ENCODE measurements around the gene TPCN1.
A peak's percentile ranks its signal among the peaks of the same experiment; 100 is the strongest.
"Not testable (repeated sequence)": the region's sequence is repeated elsewhere in the genome, so short reads cannot be mapped to it uniquely, and the experiment has no call there.

TPCN1 gene

DNA sequence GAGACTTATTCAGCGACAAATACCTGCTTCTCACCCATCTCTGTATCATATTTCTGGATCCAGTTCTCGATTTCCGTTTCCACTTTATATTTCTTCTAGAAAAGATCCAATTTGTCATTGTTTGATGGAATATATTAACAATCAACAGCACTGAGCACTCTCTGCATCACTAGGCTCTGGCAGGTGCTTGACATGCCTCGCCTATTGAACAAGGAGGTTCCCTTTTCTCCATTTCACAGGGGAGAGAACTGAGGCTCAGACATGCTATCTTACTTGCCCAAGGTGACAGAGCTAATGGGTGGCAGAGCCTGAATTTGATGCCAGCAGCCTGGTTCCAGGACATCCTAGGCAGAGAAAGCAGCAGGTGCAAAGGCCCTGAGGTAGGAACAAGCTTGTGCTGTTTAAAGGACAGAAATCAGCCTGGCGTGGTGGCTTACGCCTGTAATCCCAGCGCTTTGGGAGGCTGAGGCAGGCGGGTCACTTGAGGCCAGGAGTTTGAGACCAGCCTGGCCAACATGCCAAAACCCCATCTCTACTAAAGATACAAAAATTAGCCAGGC lies 23.7 kb upstream of the TPCN1 start:
- DNase-seq, result no peak

DNA sequence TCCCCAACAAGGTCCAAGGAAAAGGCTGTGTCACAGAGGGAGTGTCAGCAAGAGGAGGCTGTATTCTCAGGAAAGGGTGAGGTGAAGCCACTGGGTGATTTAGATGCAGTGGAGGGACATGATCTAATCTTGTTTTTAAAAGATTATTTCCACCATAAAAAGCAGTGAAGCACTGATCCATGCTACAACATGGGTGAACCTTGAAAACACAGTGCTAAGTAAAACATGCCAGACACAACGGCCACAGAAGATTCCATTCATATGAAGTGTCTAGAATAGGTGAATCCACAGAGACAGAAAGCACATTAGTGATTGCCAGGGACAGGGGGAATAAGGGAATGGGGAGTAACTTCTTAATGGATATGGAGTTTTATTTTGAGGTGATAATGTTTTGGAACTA lies 23.0 kb upstream of the TPCN1 start:
- no peak for DNase-seq

DNA sequence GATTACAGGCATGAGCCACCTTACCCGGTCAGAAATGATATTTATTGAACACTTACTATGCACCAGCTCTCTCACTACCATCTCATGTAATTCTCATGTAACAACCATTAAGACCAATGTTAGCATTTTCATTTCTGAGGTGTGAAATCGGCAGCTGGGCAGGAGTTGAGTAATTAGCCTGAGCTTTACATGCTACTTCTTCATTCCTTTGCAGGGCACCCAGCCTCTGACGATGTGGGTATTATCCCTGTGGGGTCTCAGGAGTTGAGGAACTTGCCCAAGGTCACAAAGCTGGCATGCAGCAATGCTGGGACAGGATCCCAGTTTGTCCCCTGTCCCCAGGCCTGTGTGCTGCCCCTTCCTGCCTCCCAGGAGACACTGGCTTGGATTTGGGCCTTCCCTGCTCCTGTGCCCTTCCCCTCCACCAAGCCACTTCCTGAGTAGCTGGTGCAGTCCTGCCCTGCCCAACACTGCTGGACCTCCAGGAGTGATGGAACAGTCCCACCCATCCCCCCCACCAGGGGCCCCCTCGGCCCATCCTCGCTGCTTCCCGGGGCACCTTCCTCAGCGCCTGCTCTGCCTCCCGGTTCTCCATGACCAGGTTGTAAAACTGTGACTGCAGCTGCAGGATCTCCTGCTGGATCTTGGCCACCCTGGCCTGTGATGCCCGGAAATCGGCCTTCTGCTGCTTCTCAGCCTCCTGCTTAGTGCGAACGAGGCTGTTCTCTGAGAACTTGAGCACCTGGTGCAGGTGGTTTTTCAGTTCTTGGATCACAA lies 21.1 kb upstream of the TPCN1 start:
- DNase-seq, result no peak

DNA sequence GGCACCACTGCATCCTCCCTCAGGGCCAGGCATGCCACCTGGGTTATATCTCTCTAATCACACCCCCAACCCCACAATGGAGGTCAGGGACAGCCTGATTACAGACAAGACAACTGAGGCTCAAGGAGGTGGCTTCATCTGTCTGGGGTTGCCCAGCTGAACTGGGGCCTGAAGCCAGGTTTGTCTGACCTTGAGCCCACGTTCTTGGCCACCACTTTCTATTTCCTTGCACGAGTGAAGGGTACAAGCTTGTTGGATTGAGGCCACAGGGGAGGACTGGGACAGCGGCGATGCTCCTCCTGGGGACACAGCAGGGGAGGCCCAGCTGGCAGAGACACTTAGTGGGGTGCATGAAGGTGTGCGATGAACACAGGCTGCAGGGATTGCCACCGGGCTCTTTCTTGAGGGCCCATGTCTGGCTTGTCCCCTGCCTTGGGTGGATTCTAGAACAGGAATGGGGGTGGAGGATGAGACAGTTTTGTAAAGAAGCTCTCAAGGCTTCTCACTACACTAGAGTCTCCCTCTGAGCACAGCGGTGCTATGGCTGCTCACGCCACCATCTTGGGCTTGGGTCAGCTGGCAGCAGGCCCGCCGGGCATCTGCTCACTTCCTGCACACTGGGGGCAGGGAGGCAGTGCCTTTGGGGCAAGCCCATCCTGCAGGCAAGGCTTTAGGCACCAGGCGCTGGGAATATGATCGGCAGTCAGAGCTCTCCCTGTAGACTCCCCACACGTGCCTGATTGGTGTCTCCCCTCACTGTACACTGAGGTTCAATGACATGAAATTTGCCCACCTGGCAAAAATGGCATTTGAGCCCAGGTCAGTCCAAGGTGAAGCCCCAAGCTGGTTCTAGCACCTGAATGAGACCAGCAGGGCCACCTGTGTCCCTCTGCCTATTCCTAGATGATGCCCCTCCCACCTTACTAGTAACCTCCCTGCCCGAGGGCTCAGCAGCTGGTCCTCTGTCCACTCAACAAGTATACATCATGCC lies 19.8 kb upstream of the TPCN1 start:
- DNase-seq, result no peak

DNA sequence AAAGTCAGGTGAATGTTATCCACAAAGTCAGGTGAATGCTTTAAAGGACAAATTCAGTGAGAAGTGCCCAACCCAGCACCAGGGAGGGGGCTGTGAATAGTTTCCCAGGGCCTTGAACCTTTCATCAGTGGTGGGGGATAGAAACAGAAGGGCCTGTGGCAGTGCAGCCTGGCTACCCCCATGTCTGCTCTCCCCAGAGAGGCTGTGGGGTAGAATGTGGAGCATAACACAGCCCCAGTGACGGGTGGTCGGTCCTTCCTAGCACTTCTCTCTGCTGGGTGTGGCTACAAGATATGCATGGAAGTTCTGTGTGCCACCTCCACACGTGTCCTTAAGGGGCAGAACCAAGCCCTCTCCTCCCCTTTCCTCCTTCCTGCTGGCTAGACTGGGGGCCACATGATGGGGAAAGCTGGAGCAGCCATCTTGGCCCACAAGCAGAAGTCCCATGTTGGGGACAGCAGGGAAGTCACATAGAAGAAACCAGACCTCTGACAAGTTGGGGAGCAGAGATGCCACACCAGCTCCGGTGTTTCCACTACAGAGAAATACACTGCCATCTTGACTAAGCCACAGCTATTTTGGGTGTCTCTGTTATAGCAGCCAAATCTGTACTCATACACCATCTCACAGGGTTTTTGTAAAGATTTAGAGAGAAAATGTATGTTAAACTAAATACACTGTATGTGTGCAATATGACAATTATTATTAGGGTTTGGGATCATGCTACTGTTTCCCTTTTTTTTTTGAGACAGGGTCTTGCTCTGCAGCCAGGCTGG lies 18.8 kb upstream of the TPCN1 start:
- DNase-seq, result no peak

DNA sequence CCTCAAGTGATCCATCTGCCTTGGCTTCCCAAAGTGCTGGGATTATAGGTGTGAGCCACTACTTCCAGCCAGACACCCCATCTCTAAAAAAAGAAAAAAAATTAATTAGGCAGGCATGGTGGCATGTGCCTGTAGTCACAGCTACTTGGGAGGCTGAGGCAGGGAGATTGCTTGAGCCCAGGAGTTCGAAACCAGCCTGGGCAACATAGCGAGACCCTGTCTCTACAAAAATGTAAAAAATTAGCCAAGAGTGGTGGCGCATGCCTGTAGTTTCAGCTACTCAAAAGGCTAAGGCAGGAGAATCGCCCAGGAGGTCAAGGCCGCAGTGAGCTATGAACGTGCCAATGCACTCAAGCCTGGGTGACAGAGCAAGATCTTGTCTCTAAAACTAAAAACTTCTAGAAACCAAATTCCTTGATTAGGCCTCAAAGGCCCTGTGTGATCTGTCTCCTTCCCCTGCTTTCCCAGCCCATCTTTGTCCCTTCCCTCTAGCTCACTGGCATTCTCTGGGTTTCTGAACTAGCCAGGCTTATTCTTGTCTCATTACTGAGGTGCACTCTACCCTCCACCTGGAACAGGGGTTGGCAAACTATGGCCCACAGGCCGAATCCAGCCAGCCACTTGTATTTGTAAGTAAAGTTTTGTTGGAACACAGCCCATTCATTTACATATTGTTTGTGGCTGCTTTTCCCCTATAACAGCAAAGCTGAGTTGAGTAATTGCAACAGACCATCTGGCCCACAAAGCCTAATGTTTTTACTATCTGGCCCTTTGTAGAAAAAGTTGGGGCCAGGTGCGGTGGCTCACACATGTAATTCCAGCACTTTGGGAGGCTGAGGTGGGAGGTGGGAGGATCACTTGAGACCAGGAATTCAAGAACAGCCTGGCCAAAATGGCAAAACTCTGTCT lies 17.2 kb upstream of the TPCN1 start:
- no peak for DNase-seq

DNA sequence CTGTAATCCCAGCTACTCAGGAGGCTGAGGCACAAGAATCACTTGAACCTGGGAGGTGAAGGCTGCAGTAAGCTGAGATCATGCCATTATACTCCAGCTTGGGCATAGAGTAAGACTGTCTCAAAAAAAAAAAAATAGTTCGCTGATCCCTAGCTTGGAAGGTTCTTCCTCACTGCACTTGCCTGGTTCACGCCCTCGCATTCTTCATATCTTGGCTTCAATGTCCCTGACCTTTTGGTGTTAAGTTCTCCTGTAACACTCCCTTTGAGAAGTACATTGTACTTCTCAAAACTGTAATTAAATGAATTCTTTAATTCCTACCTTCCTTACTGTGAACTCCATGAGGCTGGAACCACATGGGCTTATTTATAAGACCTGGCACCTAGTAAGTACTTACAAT lies 16.5 kb upstream of the TPCN1 start:
- DNase-seq, result no peak

DNA sequence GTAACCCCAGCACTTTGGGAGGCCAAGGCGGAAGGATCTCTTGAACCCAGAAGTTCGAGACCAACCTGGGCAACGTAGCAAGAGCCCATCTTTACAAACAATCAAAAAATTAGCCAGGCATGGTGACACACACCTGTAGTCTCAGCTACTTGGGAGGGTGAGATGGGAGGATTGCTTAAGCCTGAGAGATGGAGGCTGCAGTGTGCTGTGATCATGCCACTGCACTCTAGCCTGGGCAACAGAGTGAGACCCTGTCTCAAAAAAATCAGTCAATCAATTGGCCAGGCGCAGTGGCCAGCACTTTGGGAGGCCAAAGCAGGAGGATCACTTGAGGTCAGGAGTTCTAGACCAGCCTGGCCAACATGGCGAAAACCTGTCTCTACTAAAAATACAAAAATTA lies 14.5 kb upstream of the TPCN1 start:
- DNase-seq, result not testable (repeated sequence)

DNA sequence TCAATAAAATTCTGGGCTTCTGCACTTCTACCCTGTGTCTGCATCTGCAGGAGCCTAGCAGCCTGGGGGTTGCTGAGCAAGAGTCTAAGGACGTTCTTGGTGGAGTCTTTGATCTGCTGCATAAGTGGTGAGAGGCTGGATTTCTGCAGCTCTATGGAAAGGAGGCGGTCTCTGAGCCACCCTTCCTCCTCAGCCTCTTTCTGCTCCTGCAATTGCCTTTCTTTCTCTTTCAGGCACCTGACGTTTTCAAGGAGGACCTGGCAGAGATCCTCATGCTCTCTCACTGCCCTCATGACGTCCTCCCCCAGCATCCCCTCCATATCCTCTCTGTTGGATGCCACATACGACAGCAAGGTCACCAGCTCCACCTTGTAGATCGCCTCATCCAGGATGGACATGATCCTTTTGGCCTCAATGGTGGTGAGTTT lies 13.6 kb upstream of the TPCN1 start:
- DNase-seq, result no peak

DNA sequence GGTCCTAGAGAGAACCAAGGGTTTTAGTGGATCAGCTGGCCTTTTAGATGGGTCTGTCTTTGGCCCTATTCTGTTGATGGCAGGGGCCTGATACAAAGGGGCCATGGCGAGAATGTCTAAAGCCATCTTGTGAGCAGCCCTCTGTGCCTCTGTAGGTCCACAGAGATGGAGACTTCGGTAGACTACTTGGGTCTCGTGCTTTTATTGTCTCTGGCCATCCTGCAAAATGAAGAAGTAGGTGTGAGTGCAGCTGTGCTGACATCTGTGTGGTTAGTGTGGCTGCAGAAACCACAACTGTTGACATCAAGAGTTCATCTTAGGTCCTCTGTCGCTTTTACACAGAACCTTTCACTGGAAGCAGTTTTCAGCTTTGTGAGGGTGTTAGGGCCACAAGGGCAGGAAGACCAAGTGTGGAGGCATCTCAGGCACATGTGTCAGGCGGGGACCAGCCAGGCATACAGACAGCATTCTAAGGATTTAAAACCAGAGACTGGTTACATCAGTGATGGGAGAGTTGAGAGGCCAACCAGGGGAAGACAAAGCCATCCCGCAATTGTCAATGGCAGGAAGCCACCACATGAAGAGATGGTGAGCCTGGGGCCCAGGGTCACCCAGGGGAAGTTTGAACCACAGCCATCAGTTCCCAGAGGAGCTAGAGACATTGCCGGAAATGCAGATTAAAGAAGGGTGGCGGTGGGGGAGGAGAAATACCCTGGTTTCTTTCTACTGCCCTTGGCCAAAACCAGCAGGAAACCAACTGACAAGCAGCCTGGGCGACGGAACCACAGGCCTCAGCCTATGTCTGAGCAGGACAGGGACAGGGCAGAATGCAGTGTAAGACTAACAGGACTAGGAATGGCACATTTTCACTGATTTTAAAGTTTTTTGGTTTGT lies 13.0 kb upstream of the TPCN1 start:
- no peak for DNase-seq

DNA sequence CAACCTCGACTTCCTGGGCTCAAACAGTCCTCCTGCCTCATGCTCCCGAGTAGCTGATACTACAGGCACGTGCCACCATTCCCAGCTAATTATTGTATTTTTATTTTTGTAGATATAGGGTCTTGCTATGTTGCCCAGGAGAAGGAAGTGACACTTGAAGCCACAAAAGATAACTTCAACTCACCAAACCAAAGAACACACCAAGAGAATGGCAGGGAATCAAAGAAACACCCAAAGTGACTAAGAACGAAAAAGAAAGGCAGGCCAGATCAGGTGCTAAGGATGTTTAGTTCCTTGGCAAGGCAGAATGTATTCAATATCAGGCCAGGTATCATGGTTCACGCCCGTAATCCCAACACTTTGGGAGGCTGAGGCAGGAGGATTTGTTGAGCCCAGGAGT lies 10.1 kb upstream of the TPCN1 start:
- no peak for DNase-seq

DNA sequence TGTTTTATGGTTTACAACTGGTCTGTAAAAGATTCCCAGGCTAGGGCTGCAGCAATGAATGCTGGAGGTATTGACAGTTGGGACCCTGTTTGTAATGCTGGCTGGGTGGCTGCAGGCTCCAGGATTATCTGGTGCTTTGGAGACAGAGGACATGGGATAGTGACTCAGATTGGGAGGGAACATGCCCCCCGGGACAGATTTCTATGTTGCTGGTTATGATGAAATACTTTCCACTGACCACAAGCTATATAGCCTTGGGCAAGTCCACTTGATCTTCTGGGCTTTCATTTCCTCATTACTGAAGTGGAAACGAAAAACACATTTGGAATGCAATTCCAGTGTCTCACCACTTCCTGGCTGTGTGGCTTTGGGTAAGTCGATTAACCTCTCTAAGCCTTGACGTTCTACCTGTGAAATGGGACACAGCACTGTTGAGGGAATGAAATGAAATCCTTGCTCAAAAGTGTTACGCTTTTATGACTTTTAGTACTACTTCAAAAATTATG lies 6.3 kb upstream of the TPCN1 start:
- no peak for DNase-seq

DNA sequence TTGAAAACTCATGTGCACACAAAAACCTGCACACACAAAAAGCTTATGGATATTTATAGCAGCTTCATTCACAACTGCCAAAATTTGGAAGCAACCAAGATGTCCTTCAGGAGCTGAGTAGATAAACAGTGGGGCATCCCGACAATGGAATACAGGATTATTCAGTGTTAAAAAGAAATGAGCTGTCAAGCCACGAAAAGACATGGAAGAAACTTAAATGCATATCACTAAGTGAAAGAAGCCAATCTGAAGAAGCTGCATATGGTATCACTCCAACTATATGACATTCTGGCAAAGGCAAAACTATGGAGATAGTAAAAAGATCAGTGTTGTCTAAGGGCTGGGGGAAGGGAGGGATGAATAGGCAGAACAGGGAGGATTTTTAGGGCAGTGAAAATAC lies 5.2 kb upstream of the TPCN1 start:
- no peak for DNase-seq

DNA sequence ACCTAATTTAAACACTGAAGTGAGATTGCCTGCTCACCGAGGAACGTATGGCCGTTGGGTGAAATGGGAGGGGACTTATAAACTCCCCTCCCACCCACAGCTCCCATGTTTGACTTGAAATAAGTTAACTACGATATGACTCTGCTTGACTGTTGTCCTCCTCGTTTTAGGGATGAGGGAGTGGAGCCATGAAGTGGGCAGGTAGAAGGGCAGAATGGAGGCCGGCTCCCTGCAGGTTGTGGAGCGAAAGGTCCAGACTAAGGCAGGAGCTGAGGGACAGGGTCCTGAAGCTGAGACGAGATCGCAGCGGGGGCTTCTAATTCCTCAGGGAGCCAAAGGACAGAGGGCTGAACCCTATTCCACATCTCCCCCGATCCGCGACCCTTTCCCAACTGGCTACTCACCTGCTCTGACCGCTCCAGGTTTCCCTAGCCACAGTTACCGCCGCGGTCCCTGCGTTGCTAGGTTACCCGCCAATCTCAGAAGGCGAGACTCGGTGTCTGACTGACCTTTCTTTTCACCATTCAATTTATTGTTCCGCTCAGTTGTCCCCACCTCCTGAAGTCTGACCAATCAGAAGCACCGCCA lies 577 bp upstream of the TPCN1 start:
- no peak for DNase-seq

DNA sequence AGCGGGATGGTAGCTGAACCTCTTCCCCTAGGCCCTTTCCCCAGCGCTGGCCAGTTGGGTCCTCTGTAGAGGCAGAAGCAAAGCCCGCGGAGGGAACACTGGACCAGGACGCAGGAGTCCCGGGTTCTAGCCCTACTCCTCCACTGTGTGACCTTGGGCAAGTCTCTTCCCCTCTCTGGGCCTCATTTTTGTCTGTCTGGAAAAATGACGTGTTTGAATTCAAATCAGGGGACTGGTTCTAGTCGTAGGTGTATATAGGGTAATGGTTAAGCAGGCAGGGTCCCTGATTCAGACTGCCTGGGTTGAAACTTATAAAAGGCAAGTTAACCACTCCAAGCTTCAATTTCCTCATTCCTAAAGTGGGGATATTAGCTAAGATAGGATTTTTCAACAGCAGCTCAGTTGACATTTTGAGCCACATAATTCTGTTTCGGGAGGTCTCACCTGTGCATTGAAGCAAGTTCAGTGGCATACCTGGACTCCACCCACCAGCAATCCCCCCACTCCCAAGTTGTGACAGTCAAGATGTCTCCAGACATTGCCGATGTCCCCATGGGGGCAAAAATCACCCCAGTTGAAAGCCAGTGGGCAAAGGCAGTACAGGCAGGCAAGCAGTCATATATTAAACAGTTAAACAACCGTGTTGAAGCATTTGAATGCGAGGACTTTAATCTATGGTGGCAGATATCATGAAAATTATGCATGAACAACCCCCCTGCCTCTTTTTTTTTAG lies 899 bp downstream of the TPCN1 start:
- no peak for DNase-seq

DNA sequence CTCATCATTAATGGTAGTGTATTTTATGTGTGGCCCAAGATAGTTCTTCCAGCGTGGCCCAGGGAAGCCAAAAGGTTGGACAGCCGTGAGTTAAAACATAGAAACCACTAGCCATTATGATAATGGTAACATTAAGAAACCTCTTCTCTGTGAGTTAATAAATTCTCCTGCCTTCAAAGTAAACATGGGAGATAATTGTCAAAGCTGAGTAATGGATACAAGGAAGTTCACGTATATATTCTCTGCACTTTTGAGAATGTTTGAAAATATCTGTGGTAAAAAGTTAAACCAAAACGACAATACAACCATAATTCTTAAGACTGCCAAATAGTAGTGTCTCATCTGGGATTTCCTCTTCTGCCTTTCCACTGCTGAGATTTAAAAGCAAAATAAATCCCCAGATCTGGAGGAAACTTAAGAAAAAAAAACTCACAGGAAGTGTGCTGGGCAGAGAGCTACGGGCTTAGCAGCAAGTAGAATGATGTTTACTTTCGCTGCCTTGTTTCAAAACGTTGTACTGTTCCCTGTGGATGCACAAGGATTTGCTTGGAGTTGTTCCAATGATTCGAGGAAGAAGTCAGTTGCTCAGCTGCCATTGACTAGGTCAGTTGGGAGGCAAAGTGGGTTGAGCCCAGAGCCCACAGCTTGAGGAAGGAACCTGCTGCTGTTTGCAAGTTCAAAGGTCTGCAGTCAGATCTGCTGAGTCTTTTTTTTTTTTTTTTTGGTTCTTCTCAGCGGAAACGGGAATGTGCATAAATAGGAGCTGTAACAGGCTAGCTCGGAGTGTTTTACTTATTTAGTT lies 1.7 kb downstream of the TPCN1 start:
- DNase-seq, result peak; percentile 64

DNA sequence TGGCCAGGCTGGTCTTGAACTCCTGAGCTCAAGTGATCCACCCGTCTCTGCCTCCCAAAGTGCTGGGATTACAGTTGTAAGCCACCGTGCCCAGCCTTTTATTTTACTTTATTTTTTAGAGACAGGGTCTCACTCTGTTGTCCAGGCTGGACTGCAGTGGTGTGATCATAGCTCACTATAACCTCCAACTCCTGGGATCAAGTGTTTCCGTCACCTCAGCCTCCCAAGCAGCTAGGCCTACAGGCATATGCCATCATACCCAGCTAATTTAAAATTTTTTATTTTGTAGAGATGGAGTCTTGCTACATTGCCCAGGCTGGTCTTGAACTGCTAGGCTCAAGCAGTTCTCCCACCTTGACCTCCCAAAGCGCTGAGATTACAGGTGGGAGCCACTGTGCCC lies 3.7 kb downstream of the TPCN1 start:
- DNase-seq, result no peak

Data from eye (tissue), 1 donor.